IPS DF 6.9 (cell line): ENCODE data around the gene C9orf72.

Experiments used
- DNase-seq: peaks from one replicate; pipeline ENCODE4 v3.0.0-alpha.2; 2013; ENCODE audit warnings: low read depth, low spot score
- H3K27ac ChIP-seq: one replicate; pipeline ENCODE4 v1.5.1; 2013; ENCODE audit warnings: low read length, control low read depth
- H3K27me3 ChIP-seq: 2 replicates; pipeline ENCODE4 v1.6.1; 2013; ENCODE audit warnings: mild to moderate bottlenecking, low read length; ENCODE audit not compliant: control insufficient read depth, insufficient read depth
- H3K36me3 ChIP-seq: 2 replicates; pipeline ENCODE4 v1.6.1; 2013; ENCODE audit warnings: low read length; ENCODE audit not compliant: control insufficient read depth, insufficient read depth
- H3K4me1 ChIP-seq: 2 replicates; pipeline ENCODE4 v1.6.1; 2013; ENCODE audit warnings: low read length; ENCODE audit not compliant: control insufficient read depth, insufficient read depth
- H3K4me3 ChIP-seq: 2 replicates; pipeline ENCODE4 v1.5.1; 2013; ENCODE audit warnings: mild to moderate bottlenecking, low read length
- H3K9me3 ChIP-seq: 2 replicates; pipeline ENCODE4 v1.6.1; 2013; ENCODE audit warnings: low read length, inconsistent platforms; ENCODE audit not compliant: control insufficient read depth, insufficient read depth
- WGBS: extraction: QIAGEN DNeasy Blood & Tissue Kit; methylation state at CpG from one replicate; pipeline ENCODE4 v1.1.7; 2013; ENCODE audit warnings: mixed read lengths, missing lambda C conversion rate; ENCODE audit not compliant: insufficient read length, insufficient coverage; 5-methylcytosine and 5-hydroxymethylcytosine counted together

Gene C9orf72

DNA sequence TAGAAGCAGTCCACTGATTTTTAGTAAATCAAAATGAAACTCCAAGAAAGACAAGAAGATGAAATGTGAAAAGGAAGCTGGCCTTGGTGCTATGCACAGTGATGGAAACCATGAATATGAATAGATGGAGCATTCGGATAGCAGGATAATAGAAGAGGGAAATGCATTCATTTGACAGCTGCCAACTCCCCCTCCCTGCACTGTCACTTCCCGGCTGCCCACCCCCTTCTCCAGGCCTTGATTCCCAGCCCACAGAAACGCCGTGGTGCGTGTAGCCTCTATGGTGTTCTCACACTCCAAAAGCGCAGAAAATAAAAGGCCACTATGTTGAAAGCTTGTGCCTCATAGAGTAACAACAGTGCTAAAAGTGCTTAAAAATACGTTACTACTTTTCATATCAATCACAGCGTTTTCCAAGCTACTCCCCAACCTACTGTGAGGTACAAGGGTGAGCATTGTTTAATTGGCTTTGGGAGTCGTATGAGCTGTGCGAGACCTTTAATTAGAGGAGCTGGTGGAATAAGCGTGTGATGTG lies 75.3 kb downstream of the C9orf72 start:
- peaks cover 3% of the 10 kb centered on the region; the same call in 1 of the 2 replicates for H3K4me1 ChIP-seq
- H3K36me3 ChIP-seq: no peaks in the 10 kb centered on the region
- no peaks in the 10 kb centered on the region for H3K27me3 ChIP-seq
- WGBS: 100% methylated on average over 3 of the region's 11 CpGs
- no peak for DNase-seq
- no peak overlapping the region for H3K4me3 ChIP-seq
- no peaks in the 10 kb centered on the region for H3K9me3 ChIP-seq
- H3K27ac ChIP-seq: no peak overlapping the region
